ENCODE results near the gene ZBTB42.
A peak's percentile ranks its signal among the peaks of the same experiment; 100 is the strongest.

Gene ZBTB42

GRCh38 chr14:104782808-104783139 lies 18.1 kb upstream of the ZBTB42 start:
- no peak for DNase-seq (ENCODE audit: low spot score)

DNA sequence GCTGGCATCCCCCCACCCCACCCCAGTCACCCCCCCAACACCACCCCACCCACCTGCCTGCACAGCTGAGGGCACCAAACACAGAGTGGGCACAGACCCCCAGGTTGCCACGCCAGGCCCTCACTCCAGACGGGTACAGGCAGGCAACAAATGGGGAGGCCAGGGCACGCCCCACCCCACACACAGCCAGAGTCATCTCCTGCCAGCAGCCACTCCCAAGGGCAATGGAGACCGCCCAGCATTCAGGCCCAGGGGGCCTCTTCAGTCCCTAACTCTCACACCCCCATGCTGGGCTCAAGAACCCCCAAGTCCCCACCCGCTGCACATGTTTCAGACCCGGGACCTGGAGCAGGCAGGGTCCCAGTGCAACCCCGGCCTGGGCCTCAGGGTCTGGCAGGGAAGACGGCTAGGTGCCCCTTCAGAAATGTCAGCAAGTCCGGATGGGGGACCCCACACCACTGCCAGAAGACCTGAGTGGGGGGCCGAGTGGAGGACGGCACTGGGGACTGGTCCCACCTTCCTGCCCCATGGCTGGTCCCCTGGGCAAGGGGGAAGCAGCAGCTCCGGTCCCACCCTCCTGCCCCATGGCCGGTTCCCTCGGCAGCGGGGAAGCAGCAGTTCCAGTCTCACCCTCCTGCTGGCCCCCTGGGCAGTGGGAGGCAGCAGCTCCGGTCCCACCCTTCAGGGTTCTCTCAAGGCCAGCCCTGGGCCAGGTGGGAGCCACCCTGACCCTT lies 17.2 kb upstream of the ZBTB42 start:
- DNase-seq (ENCODE audit: low spot score) = no peak

DNA sequence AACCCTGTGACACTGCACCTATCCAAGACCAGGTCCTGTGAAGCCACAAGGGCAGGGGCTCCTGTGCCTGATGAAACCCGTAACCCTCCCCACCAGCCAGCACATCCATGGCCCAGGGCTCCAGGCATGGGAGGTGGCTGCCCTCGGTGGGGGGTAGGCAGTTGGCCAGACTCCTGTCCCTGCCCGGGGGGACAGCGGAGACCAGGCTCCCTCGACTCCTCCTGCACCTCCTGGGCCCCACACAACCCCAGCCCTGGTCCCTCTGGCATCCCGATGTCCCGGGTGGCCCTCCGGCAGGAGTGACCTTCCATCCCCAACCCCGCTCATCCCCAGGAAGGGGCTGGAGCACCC lies 16.7 kb upstream of the ZBTB42 start:
- DNase-seq (ENCODE audit: low spot score) = no peak

- no peak for DNase-seq (ENCODE audit: low spot score)
Measured at GRCh38 chr14:104784846-104785707, 15.8 kb upstream of the ZBTB42 start.

GRCh38 chr14:104785708-104786080 lies 15.2 kb upstream of the ZBTB42 start:
- DNase-seq (ENCODE audit: low spot score) = no peak

- no peak for DNase-seq (ENCODE audit: low spot score)
Measured at GRCh38 chr14:104786091-104786586, 14.8 kb upstream of the ZBTB42 start.

DNA sequence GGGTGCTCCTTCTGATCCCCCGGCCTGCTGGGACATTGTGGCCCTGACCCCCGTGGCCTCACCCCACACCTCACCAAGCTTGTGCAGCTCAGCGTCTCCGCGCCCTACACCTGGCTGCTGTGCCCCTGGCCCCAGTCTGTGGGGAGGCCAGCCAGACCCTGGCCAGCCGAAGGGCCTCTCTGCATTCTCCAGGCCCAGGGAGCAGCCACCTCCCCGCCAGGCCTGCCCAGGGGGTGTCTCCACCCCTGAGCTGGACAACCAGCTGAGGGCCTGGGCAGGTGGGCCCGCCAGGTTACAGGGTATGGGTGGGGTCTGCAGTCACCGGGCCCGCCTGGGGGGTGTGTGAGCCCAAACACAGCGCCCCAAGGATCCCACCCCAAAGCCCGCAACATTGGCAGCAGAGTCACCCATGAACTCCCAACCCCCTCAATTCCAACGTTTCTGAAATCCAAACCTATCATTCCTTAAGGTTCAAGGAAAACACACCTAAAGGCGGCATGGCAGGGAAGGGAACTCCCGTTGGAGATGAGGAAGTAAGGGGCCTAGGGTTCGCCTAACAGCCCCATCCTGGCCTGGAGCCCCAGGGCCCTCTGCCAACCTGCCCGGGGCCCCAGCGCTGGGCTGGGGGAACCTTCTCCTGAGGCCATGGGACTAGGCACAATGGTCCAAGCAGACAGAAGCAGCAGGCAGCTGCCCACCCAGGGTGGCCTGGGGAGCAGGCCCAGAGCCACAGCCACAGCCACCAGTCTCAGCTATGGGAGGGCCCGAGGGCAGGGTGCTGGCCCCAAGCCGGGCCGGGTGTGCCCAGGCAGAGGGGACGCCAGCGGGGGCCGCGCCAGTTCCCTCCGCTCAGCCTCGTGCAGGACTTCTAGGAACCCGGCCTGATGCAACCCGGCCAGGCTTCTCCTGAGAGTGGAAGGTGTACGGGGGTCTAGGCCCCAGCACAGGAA lies 13.9 kb upstream of the ZBTB42 start:
- no peak for DNase-seq (ENCODE audit: low spot score)

DNA sequence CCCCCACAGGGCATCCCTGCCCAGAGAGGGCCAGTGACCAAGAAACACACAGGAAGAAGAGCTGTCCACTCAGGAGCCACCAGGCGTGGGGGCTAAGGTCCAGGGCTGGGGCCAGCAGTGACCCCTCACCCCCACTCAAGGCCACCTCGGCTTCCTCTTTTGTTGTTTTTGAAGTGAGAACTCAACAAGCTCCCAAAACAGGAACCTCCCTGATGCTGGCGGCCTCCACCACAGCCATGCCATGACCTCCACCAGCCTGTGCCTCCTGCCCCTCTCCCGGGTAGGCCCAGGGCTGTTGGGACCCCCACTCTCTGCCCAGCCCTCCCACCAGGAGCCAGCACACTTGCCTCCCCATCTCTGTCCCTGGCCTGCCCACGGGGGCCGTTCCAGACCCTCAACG lies 13.2 kb upstream of the ZBTB42 start:
- DNase-seq (ENCODE audit: low spot score) = no peak

GRCh38 chr14:104788161-104788818 lies 12.6 kb upstream of the ZBTB42 start:
- DNase-seq (ENCODE audit: low spot score) = no peak

GRCh38 chr14:104788873-104789663 lies 11.8 kb upstream of the ZBTB42 start:
- DNase-seq (ENCODE audit: low spot score) = no peak

DNA sequence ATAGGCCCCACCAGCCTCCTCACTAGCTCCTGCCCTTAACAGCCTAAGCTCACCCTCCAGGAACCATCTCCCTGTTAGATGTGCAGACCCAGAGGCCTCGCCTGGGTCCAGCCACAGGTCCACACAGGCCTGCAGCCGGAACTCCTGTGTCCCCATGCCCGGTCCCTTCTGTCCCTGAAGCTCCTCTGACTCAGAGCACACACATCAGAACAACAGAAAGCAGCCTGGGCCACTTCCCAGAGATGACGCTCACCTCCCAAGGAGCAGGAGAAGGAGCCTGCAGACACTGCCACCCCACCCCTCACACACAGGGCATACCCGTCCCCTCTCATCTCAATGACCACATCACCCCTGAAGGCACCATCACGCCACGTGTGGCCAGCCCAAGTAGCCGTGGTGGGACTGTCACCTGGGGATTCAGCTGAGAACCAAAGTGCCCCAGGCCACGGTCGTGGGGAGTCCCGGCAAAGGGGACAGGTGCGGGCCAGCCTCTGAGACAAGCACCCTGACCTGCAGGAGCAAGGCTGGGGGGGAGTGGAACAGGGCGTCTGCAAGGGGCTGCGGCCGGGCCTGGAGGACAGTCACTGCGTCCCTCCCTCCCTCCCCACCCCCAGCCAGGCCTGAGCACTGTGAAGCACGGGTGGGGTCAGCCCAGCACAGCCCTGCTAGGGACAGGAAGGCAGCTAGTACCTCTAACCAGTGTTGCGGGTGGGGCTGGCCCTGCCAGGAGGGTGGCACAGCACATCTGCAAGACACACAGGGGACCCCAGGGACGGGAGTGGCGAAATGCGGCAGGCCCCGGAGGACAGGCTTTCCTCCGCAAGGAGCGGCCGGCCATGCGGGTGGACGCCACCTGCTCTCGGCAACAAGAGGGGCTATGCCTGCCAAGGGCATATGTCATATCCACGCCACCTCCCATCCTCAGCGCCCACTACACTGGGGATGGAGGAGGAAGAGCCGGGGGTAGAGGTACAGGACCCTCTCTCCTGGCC lies 10.9 kb upstream of the ZBTB42 start:
- no peak for DNase-seq (ENCODE audit: low spot score)

DNA sequence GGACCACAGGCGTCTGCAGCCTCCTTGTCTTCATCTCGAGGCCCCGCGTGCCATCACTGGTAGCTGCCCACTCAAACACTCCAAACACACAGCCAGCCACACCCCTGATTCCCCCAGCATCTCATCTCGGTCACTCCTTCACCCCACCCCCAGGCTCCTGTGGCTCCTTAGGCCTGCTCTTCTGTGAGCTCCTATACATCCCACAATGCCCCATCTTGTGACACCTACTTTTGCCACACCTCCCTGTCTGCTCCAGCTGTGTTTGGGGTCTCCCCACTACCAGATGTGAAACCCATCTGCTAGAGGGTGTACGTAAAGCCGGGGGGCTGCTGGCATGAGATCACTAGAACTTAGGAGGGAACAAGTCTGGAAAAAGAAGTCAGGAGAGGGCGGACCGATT lies 9.5 kb upstream of the ZBTB42 start:
- no peak for DNase-seq (ENCODE audit: low spot score)

- no peak for DNase-seq (ENCODE audit: low spot score)
Measured at GRCh38 chr14:104792101-104792884, 8.6 kb upstream of the ZBTB42 start.

GRCh38 chr14:104792945-104793702 lies 7.8 kb upstream of the ZBTB42 start:
- DNase-seq (ENCODE audit: low spot score) = no peak

DNA sequence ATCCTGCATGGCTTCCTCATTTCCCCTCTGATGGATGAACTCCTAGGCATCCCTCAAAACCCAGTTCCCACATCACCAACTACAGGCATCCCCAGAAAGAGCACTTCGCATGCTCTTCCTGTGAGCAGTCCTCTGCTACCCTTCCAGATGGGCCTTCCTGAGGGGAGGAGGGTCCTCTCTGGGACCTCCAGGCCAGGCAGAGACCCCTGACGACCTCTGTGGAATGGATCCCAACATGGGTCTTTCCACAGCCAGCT lies 7.3 kb upstream of the ZBTB42 start:
- DNase-seq (ENCODE audit: low spot score) = no peak

DNA sequence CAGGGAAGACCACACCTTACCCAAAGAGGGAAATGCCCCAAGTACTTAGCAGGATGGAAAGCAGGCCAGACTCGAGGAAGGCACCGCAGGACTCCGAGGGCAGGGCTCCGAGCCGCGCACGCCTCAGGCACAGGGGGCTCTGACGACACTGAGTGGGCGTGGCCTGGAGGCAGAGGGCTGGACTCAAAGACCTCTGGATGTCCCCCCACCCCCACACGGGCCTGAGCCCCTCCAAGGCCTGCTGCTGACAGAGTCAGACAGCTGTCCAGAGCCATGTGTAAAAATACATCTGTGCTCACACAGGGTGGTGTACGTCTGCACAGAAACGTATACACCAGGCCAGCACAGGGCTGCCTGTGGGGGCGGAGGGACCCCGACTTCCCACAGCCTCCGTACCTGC lies 6.8 kb upstream of the ZBTB42 start:
- DNase-seq (ENCODE audit: low spot score) = peak; percentile 45

GRCh38 chr14:104794631-104794992 lies 6.3 kb upstream of the ZBTB42 start:
- DNase-seq (ENCODE audit: low spot score) = peak; percentile 61

DNA sequence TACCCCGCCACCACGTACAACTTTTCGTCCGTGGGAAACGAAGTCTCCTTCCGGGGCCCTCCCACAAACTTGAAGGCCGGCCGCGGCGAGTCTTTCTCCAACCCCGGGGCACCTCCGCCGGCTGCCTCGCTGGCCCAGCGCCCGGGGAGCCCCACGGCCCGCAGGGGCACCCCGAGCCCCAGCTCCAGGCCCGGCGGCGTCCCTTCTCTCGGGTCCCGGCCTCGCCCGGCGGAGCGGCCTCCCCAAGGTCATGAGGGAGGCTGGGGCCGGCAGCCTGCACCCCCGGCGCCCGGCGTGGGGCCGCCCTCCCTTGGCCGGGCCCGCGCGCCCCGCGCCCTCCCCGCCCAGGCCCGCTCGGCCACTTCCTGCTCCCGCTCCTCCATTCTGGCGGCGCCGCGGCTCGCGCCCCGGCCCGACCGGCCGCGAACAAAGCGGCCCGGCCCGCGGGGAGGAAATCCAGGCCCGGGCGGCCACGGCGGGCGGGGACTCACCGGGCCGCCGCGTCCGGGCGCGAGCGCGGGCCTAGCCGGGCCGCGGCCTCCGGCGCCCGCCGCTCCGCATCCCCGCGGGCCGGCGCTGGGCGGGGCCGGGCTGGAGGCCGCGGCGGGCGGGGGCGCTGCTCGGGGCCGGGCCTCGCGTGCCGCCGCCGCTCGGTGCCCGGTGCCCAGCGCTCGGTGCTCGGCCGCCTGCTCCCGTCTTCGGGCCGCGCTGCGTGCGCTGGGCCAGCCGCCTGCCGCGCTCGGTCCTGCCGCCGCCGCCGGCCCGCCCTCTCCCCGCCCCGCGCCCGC lies 5.7 kb upstream of the ZBTB42 start, which contains the start of gene AKT1:
TSS of gene AKT1 (minus strand) at position 756 of the 788 bp plus-strand sequence. CDS start 3,105 bp downstream, outside the sequence.
- DNase-seq (ENCODE audit: low spot score) = peak; percentile 42
